Stimulated activated naive CD4-positive, alpha-beta T cell (primary cell): ENCODE data around the gene DHRS7B.
"Not testable (repeated sequence)": the region's sequence is repeated elsewhere in the genome, so short reads cannot be mapped to it uniquely, and the experiment has no call there.

Source experiments
- DNase-seq, 6 experiments: peaks; one replicate each; lab custom pipeline; 2025; lab: John Stamatoyannopoulos, UW

The DHRS7B gene

DNA sequence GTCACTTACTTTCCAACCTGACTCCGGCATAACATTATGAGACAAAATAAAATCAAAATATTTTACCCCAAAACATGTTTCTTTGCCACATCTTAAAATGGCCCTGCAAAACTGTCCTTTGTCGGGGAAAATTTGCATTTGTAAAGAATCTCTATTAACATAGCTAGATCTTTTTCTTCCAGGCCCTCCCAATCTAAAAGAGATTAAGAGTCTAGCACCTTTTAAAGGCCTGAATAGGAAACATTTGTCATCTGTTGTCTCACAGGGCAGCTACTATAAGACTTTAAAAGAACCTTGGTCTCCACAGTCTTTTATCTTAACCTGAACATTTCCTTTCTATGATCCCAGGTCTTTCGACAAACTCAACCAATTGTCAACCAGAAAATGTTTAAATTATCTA lies 18.1 kb upstream of the DHRS7B start:
- no peak for DNase-seq

DNA sequence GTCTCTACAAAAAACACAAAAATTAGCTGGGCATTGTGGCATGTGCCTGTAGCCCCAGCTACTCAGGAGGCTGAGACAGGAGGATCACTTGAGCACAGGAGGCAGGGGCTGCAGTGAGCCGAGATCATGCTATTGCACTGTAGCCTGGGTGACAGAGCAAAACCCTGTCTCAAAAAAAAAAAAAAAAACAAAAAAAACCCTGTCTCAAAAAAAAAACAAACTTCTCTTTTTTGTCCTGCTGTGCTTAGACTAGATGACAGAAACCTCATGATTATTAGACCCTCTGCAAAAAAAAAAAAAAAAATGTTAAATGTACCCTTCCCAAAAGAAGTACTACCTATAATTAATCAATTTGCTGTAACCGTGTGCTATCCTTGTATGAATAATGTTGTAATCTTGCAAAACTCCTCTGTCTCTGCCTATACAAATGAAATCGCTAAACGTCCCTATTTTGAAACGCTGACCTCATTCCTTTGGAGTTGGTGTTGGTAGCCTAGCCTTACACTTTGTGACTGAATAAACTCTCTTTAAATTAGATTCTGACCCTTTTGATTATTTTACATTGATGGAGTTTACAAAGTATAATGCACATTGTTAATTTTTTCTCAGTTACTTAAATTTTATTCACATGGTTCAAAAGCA lies 13.6 kb upstream of the DHRS7B start:
- no peak for DNase-seq

DNA sequence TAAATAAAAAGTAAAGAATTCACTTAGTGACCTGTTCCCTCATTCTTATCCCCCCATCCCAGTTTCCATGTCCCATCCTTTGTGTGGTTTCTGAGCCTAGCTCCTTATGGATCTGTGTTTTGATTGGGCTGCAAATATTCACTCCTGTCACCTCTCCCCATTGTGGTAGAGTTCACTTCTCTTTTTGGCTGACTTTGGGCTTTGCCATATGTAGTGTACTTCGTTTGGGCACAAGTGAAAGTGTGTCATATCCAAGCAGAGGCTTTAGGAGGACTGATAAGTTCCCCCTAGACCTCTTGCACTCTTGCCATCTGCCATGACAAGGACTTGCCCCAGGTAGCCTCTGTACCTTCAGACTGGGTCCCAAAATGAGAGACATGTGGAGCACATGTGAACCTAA lies 13.0 kb upstream of the DHRS7B start:
- DNase-seq = no peak

DNA sequence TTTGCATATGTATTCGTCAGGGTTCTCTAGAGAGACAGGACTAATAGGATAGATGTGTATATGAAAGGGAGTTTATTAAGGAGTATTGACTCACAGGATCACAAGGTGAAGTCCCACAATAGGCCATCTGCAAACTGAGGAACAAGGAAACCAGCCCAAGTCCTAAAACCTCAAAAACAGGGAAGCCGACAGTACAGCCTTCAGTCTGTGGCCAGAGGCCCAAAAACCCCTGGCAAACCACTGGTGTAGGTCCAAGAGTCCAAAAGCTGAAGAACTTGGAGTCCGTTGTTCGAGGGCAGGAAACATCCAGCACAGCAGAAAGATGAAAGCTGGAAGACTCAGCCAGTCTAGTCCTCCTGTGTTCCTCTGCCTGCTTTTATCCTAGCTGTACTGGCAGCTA lies 12.0 kb upstream of the DHRS7B start:
- DNase-seq = not testable (repeated sequence)

DNA sequence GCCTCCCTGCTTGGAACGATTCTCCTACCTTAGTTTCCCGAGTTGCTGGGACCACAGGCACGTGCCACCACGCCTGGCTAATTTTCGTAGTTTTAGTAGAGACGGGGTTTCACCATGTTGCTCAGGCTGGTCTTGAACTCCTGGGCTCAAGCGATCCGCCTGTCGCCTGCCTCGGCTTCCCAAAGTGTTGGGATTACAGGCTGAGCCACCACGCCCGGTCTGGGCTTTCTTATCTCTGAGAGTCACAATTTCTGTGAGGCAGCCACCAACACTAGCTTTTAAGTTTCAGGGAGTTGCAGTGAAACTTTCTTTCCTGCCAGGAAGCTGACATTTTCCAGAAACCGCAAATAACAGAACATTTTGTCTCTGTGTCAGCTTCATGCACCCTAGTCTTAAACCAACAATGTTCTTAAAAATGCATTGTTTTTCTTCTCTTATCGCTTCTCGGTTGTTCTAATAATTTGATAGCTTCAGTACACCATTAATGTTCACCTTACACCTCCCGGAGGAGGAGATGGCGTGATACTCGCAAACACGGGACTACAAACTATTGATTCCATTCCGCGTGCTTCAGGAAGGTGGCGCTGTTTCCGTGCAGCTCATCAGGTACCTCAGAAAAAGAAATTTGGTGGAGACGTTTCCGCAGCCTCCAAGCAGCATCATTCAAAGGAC lies 7.4 kb upstream of the DHRS7B start:
- DNase-seq = peak; percentile 32 to 77 (median 56)

DNA sequence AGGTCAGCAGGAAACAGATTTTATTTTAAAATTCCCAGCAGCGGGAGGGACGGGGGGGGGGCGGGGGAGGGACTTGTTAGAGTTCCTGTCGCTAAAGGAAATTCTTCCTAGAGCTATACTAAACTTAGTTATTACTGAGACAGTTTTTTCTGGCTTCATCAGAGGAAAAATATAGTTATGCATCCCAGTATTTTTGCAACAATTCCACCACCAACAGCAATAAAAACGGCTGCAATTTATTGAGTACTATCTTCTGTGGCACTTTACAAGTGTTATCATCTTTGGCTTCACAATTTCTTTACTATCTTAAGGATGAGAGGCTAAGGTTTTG lies 6.9 kb upstream of the DHRS7B start:
- no peak for DNase-seq

DNA sequence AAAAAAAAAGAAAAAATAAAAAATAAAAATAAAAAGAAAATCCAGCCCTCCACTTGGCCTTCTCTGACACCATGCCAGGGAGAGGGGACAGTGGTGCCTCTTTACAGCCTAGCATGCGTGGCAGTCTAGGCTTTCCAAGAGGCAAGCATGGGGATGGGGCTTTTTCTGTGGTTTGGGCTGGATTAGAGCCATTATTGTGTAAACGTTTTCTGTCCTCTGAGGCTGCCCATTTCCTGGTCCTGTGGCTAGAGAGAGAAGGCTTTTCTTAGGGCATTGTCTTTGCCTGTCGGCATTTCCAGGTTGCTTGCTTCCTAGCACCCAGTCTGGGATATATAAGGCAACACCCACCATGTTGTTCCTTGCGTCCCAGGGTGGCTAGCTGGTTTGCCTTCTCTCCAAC lies 2.7 kb upstream of the DHRS7B start:
- DNase-seq = no peak

DNA sequence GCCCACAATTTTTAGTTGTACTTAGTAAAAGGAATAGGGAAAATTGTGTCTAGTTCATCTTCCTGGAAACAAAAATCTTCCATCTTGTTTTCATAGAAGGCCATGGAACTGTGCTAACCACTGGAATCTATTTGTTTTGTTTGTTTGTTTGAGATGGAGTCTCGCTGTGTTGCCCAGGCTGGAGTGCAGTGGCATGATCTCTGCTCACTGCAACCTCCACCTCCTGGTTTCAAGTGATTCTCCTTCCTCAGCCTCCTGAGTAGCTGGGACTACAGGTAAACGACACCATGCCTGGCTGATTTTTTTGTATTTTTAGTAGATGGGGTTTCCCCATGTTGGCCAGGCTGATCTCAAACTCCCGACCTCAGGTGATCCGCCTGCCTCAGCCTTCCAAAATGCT lies 2.2 kb upstream of the DHRS7B start:
- not testable (repeated sequence) for DNase-seq

DNA sequence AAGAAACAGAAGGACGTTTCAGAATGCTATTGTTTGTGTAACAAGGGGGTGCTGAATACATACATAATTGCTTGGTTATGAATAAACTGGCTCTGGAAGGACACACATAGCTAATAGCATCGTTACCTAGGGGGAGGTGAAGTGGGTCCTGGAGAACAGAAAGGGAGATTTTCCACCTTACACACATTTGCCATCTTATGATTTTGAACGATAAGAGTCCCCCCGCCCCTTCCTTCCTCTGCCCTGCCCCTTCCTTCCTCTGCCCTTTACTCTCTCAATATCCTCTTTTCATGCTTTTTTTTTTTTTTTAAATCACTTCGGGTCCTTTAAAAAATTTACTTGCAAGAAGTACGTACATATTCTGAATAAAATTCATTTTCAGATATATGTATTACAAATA lies 902 bp upstream of the DHRS7B start:
- DNase-seq = peak; percentile 34 to 76 (median 67)

DNA sequence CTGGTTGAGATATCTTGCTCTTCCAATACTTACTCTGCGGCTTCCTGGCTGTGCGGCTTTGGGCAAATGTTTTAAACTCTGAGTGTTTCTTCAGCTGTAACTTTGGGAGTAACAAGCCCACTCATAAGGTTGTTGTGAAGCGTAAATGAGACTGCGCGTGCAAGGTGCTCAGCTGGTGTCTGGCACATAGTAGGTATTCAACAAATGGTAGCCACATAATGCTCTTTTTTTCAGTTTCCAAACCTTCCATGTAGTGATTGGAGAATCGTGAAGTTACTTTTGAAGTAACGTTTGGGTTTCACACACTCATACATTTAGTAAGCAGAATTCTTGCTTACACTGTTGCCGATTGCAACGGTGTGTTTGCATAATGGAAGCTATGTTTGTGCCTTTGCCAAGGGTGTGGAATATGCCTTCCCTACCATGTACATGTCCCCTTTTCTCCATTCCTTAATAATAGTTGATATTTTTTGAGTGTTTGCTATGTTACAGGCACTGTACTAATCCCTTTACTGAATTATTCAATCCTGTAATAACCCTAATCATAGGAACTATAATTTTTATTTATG lies 829 bp downstream of the DHRS7B start:
- no peak for DNase-seq

DNA sequence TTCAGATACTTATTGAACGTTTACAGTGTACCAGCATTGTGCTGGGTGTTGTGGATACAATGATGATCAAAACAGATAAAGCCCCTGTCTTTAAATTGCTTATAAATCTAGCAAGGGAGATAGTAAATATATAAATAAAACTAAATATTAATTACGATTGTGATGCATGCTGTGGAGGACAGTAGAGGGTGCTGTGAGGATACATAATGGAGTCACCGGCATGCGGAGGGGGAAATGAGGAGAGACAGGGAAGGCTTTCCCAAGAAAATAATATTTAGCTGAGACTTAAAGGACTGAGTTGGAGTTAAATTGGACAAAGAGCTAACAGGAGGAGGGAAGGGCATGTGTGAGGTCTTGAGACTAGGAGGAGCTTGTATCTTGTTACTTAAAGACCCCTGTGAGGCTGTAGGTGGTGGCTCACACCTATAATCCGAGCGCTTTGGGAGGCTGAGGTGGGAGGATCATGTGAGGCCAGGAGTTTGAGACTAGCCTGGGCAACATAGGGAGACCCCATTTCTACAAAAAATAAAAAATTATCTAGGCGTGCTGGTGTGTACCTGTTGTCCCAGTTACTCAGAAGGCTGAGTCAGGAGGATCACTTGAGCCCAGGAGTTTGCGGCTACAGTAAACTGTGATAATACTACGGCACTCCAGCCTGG lies 2.4 kb downstream of the DHRS7B start:
- no peak for DNase-seq

DNA sequence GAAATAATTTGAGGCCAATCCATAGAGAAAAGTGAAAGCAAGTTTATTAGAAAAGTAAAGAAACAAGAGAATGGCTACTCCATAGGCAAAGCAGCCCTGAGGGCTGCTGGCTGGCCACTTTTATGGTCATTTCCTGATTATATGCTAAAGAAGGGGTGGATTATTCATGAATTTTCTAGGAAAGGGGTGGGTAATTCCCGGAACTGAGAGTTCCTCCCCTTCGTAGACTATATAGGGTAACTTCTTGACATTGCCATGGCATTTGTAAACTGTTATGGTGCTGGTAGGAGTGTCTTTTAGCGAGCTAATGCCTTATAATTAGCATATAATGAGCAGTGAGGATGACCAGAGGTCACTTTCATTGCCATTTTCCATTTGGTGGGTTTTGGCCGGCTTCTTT lies 4.4 kb downstream of the DHRS7B start:
- no peak for DNase-seq

DNA sequence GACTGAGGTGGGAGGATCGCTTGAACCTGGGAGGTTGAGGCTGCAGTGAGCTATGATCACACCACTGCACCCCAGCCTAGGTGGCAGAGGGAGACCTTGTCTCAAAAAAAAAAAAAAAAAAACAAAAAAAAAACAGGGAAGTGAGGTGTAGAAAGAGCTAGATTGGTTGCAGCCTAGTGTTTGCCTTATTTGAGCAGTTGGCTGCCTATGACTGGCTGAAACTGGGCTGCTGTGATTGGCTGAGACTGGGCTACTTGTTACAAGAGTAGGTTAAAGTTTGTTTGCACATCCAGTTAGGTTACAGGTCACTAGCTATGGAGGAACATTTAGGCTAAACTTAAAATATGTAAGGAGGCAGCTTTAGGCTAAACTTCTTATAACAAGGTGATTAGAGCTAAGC lies 5.7 kb downstream of the DHRS7B start:
- no peak for DNase-seq

DNA sequence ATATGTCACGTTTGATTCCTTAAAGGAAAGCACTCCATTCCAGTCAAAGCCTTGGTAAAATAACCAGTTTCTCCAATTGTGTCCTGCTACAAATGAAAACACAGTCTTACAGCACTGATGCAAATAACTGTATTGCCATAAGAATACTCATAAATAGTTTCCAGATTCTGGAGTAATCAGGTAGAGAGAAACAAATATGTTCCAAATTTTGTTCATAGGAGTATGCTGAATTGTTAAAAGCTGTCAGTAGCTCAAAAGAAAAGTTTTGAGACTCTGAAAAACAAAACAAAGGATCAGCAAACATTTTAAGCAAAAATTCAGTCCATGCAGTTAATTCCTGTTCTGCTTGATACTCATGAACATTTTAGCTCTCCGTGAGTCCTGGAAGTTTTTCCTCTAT lies 7.8 kb downstream of the DHRS7B start:
- no peak for DNase-seq

DNA sequence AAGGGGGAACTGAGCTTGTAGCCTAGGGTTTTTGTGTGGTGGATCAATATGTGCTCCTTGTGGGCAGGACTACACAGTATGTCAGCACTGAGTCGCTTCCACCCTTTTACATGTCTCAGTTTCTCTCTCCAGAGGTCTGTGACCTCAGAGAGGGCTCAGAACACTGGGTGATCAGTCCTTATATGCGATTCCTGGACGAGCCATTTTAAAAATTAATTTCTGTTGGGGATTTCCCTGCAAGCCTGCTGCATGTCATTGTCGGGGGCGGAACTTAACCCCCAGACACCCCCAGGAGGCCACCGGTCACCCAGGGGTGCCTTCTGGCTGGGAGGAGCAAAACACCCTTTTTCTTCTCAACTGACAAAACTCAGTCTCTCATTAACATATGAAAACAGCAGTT lies 14.1 kb downstream of the DHRS7B start:
- DNase-seq = no peak

DNA sequence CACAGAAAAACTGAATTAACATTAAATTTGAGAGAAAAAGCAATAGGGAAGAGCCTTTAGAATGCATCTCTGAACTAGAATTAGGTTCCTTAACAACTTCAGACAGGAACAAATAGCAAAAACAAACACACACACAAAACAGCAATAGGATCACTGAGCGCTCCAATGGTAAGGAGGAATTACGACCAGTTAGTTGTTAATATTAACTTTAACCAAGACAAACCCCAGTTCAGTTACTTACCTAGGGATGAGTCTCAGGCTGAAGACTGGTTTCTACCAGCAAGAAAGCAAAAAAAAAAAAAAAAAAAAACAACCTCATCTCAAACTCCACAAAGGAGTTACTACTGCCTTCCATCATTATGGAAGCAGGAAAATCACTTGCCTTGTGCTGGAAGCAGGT lies 14.6 kb downstream of the DHRS7B start:
- no peak for DNase-seq

DNA sequence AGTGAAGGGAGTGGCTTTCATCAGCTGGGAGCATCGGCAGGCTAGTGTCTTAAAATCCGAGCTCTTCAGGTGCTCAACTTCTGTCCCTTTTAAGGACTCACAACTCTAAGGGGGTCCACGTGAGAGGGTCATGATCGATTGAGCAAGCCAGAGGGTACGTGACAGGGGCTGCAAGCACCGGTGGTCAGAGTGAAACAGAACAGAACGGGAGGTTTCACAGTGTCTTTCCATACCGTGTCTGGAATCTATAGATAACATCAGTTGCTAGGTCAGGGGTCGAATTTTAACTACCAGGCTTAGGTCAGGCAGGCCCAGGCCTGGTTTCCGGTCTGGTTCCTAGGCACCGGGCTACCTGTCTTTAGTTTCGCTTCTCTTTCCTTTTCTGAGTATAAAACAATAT lies 15.3 kb downstream of the DHRS7B start:
- not testable (repeated sequence) for DNase-seq

DNA sequence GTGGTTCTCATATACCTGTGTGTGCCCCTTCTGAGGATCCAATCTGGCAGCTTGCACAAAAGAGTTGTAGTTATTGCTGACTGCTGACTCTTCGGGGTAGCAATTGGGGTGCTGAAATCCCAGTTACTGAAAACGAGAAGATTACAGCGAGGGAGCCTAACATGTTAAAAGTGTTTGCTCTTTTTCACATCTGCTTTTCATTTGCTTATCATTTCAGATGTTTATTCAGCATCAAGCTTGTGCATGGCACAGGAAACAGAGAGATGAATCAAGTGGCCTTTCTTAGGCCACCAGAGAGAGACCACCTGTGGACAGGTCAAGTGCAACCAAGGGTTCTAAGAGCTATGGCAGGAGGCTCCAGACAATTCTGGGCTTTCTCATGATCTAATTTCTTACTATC lies 16.9 kb downstream of the DHRS7B start:
- DNase-seq = no peak

DNA sequence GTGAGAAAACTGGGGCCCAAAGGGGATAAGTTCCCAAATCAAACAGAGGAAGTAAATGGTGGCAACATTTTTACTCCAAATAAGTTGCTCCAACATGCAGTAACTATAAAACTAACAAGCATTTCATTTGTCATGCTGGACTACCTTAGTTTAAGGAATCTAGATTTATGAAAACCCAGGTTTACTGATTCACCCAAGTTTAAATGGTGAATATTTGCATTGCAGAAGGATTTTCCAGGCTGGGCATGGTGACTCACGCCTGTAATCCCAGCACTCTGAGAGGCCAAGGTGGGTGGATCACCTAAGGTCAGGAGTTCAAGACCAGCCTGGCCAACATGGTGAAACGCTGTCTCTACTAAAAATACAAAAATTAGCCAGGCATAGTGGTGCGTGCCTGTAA lies 17.5 kb downstream of the DHRS7B start:
- not testable (repeated sequence) for DNase-seq

DNA sequence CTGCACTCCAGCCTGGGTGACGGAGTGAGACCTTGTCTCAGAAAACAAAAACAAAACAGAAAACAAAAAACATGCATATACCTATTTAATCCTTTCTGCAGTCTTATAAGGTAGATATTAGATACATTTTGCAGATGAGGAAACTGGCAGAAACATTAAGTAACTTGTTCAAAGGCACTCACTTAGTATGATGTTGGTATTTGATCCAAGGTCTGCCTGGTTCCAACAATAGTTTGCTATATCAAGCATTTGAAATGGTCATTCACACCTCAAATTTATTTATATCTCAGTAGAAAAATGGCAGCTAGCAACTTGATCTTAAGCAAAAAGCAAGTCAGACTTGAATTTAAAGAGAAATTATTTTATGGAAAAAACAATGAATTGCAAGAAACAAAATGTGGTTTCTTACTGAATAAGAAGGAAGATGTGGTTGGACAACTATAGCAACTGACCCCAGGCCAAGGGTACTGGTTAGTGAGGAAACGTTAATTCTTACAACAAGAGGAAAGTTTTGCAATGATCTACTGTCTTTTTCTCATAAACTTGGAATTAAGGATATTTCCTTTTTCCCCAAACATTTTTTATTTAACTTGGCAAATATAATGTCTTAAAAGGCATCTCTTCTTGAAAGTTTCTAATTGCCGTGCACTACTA lies 19.7 kb downstream of the DHRS7B start:
- DNase-seq = no peak

DNA sequence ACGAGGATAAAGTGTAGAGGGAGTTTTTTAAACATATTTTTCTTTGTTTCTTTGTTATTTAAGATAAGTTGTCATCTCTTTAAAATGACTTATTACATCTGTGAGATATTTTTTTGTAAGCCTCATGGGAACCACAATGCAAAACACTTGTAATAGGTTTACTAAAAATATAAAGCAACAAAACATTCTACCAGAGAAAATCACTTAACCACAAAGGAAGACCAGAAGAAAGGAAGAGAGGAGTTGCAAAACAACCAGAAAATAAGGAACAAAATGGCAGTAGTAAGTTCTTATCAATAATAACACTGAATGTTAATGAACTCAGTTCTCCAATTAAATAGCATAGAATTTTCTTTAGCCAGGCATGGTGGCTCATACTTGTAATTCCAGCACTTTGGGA lies 22.9 kb downstream of the DHRS7B start:
- no peak for DNase-seq

DNA sequence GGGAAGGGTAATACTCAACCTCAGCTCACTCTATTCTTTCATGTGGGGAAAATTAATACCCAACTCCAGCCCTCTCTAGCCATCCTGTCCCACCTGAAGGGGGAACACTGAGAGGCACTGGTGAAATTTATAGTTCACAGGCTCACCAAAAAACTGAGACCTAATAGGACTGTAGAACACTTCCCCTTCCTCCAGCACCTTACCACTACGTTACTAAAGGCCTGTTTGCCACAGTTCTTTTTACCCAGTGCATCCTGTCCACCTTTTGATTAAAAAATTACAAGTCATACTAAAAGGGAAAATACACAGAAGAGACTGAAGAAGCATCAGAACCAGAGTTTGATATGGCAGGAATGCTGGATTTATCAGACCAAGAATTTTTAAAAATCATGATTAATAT lies 26.0 kb downstream of the DHRS7B start:
- DNase-seq = no peak
